GM19452 (cell line): ENCODE data around the gene CMTM4.
"Not testable (repeated sequence)": the region's sequence is repeated elsewhere in the genome, so short reads cannot be mapped to it uniquely, and the experiment has no call there.

Experiments used
- ATAC-seq: cut with Tn5 transposase; IDR thresholded peaks from one replicate; pipeline ENCODE4 v1.9.1; 2021; ENCODE audit not compliant: unreplicated experiment

Gene CMTM4

DNA sequence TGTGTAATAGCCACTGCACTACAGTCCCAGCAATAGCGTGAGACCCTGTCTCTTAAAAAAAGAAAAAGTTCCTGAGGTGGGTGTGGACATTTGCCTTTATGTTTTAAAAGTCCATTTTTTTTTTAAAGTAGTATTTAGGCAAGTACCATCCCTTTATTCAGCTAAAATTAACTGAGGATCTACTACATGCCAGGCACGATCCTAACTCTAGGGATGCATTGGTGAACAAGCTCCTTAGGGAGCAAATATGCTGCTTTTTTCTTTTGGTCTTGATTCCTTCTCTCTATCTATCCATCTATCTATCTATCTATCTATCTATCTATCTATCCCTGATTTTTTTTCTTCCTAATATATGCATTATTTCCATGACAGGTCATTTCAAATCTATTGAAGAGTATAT is 47.4 kb downstream of the CMTM4 start:
- ATAC-seq, result no peak

DNA sequence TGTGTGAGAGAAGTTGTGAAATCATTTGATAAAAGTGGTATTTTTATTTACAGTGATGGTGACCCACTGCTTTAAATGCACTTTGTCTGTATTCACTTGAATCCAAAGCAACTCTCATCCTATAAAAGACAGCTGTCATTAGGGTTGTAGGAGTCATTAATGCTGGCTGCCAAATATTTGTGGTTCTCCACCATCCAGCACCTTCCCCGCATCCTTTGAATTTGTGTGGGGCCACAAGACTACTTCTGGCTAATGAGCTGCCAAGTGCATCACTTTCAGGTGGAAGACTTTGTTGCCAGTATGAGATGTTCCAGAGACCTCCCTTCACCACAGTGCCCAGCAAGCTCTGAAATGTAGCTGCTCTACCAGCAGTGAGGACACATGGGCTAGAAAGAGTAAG is 48.7 kb downstream of the CMTM4 start:
- no peak for ATAC-seq

DNA sequence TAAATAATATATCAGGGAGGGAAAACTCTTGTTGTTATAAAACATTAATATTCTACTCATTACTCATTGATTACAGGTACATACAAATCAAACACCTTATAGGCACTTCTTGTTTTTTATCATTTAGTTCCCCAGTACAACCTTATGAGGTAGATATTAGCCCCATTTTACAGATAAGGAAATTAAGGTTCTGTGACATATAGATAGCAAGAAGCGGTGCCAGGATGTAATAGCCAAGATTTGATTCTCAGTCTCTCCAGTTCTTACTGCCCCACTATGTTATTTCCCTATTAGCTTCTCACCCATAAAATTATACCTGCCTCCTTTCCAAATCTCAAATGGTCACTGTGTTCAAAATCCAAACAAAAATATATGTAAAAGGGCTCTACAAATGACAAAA is 55.2 kb downstream of the CMTM4 start:
- no peak for ATAC-seq

DNA sequence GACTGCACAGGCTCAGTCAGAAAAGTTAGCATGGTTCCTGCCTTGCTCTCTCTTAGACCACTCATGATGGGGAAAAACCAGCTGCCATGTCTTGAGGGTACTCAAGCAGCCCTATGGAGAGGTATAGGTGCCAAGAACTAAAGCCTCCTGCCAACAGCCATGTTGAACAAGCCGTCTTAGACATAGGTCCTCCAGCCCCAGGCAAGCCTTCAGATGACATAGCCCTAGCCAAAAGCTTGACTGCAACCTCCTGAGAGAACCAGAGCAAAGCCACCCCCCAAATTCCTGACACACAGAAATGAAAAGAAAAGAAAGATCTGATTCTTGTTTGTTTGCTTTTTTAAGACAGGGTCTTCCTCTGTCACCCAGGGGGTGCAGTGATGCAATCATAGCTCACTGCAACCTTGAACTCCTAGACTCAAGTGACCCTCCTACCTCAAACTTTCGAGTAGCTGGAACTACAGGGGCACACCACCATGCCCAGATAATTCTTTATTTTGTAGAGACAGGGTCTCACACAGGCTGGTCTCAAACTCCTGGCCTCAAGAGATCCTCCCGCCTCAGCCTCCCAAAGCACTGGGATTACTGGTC is 55.7 kb downstream of the CMTM4 start:
- no peak for ATAC-seq

DNA sequence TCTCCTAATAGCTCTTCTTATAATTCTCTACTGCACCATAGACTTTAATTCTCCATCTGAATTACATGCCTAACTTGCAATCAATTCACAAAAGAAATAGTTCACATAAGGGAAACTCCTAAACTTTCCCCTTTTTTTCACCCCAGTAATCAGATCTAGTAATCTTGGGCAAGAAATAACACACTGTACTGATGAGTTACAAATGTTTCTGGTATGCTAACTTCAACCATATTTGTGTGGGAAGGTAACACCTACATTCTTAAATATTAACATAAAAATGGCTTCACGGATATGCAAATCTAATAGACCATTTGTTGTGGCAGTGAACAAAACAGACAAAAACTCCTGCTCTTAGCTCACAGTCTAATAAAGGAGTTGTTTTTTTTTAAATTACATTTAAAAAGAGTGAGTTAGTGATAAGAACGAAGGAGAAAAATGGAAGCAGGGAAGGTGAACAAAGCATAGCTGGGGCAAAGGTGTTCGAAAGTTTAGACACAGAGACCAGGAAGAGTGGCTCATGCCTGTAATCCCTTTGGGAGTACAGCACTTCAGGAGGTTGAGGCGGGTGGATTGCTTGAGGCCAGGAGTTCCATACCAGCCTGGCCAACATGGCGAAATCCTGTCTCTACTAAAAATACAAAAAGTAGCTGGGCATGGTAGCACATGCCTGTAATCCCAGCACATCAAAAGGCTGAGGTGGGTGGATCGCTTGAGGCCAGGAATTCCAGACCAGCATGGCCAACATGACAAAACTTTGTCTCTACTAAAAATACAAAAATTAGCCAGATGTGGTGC is 57.3 kb downstream of the CMTM4 start:
- no peak for ATAC-seq

DNA sequence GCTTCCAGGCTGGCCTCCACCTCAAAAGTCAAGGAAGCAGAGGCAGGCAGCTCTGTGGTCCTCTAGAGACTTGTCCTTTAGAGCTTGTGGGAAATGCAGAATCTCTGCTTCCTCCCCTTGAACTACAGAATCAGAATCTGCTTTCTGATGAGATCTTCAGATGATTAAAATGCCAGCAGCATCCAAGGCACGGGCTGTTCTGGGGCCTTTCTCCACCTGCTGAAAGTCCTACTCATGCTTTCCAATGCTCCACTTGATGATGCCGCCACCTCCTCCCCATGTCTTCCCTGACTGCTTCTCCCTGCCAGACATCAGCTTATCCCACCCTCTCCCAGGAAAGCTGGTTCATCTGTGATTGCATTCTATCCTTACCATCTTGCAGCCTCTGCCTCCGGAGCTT is 58.7 kb downstream of the CMTM4 start:
- ATAC-seq, result no peak

DNA sequence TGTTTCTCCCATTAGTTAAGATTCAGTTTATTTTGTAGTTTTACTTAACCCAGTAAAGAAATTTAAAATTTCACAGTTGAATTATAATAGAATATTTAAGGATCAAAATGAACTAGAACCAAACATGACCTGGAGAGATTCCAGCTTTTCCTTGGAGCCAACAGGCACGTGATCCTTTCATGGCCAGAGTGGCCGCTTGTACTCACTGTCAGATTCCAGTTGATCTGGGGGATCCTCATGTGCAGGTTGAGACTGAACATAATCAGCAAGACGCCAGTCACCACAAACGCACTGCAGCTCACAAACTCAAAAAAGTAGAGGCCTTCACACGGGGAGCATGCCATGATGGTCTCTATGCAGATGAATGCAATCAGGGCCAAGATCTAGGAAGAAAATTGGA is 60.3 kb downstream of the CMTM4 start:
- ATAC-seq, result no peak

DNA sequence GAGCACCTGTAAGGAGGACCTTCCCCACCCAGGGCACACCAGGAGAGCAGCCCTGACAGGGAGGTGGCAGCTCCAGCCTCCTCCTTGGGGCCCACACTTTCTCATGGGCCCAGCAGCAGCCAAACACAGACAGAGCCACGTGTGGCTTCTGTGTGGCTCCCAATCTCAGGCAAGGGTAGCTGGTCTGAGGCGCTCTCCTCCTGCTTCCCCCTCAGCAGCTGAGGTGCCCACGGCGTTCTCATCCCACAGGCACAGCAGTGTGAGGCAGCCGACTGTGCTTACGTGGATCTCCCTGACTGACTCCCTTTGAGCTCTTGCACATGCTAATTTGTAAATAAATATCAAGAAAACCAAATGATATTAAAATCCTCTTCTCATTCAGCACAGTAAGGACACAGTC is 61.1 kb downstream of the CMTM4 start:
- no peak for ATAC-seq

DNA sequence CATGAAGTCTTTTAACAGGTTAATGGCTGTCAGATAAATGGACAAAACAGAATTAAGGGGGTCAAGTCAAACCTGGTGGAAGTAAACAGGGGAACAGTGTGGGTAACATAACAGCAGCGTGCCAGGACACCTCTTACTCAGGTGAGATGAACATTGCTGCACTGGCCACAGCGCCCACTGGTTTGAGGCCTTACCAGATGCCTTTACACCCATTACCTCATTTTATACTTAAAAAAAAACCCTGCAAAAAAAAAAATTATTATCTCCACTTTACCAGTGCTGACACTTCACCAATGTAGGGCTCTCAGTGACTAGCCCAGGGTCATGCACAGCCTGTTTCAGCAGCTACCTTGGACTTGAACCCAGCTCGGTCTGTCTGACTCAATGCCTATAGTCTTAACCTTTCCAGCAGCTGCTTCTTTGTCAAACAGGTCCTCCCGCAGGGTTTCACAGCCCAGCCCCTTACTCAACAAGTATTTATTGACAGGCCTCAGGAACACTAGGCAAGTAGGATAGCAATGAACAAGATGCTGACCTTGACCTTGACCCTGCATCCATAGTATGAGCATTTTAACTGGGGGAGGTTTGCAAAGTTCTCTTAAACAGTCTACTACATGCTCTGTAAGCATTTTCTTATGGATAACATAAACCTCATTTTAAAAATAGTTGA is 61.9 kb downstream of the CMTM4 start:
- no peak for ATAC-seq

DNA sequence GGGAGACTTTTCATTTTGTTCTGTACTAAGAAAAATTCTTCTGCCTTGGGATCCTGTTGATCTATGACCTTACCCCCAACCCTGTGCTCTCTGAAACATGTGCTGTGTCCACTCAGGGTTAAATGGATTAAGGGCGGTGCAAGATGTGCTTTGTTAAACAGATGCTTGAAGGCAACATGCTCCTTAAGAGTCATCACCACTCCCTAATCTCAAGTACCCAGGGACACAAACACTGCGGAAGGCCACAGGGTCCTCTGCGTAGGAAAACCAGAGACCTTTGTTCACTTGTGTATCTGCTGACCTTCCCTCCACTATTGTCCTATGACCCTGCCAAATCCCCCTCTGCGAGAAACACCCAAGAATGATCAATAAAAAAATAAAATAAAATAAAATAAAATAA is 65.0 kb downstream of the CMTM4 start:
- not testable (repeated sequence) for ATAC-seq

DNA sequence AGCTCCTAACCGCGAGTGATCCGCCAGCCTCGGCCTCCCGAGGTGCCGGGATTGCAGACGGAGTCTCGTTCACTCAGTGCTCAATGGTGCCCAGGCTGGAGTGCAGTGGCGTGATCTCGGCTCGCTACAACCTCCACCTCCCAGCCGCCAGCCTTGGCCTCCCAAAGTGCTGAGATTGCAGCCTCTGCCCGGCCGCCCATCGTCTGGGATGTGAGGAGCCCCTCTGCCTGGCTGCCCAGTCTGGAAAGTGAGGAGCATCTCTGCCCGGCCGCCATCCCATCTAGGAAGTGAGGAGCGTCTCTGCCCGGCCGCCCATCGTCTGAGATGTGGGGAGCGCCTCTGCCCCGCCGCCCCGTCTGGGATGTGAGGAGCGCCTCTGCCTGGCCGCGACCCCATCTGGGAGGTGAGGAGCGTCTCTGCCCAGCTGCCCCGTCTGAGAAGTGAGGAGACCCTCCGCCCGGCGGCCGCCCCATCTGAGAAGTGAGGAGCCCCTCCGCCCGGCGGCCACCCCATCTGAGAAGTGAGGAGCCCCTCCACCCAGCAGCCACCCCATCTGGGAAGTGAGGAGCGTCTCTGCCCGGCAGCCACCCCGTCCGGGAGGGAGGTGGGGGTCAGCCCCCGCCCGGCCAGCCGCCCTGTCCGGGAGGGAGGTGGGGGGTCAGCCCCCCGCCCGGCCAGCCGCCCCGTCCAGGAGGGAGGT is 65.8 kb downstream of the CMTM4 start:
- ATAC-seq, result not testable (repeated sequence)

DNA sequence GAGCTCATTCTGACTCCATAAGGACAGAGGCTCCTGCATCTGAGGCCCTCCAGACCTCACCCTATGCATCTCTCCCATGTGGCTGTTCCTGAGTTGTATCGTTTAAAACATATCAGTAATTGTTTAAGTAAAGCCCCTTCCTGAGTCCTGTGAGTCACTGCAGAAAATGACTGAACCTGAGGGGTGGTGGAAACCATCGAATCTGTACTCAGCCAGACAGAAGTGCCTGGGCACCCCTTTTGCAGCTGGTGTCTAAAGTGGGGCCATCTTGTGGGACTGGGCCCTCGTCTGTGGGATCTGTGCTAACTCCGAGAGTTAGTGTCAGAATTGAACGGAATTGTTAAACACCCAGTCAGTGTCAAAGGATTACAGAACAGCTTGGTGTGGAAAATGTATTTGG is 66.7 kb downstream of the CMTM4 start:
- no peak for ATAC-seq

DNA sequence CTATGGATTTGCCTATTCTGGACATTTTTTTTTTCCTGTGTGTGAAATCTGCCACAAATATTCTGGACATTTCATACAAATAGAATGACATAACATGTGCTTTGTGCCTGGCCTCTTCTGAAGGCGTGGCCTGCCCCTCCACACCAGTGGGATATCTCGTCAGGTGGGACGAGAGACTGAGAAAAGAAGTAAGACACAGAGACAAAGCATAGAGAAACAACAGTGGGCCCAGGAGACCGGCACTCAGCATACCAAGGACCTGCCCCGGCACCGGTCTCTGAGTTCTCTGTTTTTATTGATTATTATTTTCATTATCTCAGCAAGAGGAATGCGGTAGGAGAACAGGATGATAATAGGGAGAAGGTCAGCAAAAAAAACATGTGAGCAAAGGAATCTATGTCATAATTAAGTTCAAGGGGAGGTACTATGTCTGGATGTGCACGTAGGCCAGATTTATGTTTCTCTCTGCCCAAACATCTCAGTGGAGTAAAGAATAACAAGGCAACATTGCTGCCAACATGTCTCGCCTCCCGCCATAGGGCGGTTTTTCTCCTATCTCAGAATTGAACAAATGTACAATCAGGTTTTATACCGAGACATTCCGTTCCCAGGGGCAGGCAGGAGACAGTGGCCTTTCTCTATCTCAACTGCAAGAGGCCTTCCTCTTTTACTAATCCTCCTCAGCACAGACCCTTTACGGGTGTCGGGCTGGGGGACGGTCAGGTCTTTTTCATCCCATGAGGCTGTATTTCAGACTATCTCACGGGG is 68.7 kb downstream of the CMTM4 start:
- not testable (repeated sequence) for ATAC-seq

DNA sequence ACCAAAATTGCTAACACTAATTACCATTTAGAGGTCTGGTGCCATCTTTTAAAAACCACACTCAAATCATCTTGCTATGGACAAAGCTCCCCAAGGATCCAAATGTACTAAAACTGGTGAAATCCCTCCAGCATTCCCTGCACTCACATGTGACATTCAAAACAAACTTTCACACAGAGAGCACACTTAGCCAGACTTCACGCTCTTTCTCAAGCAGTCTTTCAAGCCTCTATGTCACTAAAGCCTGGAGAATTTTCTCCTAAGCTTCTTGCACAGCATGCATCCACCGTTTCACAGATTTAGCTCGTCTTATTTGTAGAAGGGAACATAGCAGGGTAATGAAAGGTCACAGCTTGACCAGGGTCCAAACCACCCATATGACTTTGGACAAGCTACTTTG is 72.8 kb downstream of the CMTM4 start:
- no peak for ATAC-seq

DNA sequence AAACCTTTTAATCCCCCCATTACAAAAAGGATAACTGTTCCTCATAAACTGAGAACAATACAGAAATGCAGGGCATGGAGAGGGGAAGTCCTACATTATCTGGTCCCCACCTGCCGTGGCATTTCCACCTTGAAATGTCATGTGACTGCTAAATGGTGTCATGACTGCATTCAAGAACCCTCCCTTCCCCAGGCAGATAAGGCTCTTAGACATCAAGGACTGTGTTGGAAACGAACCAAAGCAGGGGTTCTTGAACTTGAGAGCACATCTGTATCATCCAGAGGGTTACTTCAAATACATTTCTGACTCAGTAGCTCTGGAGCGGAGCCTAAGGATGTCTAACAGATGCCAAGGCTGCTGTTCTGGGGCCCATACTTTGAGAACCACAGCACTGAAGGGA is 73.7 kb downstream of the CMTM4 start:
- ATAC-seq, result no peak

DNA sequence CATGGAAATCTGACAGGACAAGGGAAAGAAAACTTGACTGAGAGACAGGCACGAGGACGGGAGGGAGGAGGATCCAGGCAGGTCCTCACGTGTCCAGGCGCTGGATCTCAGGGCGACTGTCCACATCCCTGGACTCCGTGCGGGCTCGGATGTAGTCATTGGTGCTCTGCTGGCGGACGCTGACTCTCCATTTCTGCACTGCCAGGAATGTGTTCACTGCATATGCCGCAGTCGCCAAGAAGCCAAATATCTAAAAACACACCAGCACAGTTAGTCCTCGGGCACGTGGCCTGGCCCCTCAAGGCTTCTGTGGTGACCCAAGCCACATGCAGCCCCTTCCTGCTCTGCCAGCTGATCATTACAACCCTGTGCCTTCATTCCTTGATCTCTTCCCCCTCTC is 74.6 kb downstream of the CMTM4 start:
- no peak for ATAC-seq

DNA sequence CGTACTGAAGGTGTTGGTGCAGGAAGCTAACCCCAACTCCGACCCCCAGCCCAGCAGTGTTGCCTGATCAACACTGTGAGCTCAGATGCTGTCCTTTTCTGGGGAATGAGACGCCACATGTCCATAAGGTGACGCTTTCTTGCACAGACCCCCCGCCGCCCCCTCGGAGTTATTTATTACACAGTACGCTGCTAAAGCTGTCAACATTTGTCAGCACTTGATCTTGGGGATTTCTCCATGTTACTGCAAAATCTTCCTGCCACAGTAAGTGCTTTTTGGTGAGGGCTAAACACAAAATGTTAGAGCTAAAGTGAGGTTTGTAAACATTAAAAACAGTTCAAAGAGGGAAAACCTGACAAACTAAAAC is 76.1 kb downstream of the CMTM4 start:
- ATAC-seq, result no peak

DNA sequence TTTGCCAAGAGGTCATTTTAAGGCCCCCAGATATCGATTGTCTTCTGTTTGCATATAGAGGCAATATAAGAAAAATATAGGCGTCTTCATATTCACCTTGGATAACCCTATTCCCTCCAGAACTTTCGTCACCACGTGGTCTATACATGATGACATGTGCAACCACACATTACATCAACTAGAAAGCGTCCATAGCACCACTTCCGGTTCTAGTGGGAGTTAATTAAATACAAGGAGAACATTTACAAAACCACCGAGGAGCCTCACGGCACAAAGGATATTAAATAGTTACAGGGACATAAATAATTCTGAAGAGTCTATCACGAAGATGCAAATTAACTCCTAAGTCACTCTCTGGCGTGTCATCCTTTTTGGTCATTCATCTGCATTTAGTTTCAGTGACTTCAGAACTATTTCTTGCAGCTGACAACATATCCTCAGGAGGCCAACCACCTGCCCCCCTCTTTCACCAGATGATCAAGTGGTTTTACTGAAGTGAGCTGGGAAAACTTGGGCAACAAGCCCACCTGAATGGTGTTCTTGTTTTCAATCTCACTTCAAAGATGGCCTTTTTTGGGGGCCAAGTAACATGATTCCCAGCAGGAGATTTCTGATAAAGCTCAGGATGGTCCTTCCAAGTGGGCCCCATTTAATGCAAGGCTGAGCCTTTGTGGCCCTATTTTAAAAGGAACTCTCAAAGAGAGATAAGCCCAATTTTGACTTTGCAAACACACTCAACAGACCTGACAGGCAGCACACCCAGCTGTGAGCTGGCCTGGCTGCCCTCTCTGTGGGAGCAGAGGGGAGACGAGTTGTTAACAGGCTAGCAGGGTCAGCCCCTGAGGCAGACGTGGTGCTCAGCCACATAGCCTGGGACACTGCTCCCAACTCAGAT is 76.8 kb downstream of the CMTM4 start:
- ATAC-seq, result no peak

DNA sequence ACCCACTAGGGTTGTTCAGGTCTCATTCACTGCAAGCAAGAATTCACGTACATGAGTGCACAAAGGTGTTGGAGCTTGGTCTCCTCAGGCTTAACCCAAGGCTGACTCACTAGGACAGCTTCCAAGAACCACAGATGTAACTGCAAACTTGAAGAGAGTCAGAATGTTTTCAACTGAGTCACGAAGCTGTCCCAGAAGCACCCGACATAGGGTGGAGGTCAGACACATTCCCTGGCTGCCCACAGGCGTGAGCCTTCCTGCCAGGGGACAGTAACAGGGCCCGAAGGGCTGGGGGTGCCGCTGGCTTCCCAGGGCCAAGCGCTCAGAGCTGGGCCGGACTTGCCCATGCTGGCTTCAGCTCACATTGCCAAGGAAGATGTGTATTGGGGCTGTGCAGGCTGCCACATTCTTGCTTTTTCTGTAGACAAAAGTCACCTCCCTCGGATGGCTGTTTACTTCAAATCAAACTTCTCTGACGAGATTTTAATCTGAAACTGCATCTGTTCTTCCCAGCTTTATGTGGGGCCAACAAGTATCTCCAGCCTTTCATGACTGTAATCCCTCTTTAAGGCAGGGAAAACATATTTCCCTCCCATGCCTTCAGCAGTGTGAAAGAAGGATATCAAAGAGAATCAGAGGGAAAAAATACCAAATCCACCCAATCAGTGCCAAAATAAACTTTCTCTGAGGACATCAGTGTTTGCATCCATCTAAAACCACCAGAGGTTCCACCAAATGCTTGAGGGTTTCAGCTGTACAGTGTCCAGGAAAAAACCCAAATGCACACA is 77.8 kb downstream of the CMTM4 start:
- ATAC-seq, result no peak
